Measurements from ENCODE around the gene POPDC2. TPM values are rescaled to one million over a fixed set of nuclear protein-coding genes. Genes with fewer than 3 reads are reported as not detected.

POPDC2 gene
- total RNA-seq, 1 experiment from 2014 or later = 0.48 TPM

GRCh38 chr3:119597548-119598288 lies 62.7 kb downstream of the POPDC2 start, which contains the start of gene PLA1A:
TSS of gene PLA1A (plus strand) at chr3:119597885. CDS start at chr3:119597914, 29 bp downstream.
- POLR2A ChIA-PET = no interaction called here
- TF ChIP-seq FOXP4 (CRISPR knock-in tag; IDR thresholded peaks at IDR 0.05) = no peak
- no peak for TF ChIP-seq ESRRA (CRISPR knock-in tag; IDR thresholded peaks at IDR 0.05; ENCODE audit: borderline replicate concordance)
- TF ChIP-seq SMAD4 (CRISPR knock-in tag; IDR thresholded peaks at IDR 0.05) = no peak
- TF ChIP-seq, protein P1, sequence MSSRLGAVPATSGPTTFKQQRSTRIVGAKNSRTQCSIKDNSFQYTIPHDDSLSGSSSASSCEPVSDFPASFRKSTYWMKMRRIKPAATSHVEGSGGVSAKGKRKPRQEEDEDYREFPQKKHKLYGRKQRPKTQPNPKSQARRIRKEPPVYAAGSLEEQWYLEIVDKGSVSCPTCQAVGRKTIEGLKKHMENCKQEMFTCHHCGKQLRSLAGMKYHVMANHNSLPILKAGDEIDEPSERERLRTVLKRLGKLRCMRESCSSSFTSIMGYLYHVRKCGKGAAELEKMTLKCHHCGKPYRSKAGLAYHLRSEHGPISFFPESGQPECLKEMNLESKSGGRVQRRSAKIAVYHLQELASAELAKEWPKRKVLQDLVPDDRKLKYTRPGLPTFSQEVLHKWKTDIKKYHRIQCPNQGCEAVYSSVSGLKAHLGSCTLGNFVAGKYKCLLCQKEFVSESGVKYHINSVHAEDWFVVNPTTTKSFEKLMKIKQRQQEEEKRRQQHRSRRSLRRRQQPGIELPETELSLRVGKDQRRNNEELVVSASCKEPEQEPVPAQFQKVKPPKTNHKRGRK (CRISPR knock-in tag; IDR thresholded peaks at IDR 0.05; ENCODE audit: borderline replicate concordance) = no peak
- no peak for TF ChIP-seq E2F1 (CRISPR knock-in tag; IDR thresholded peaks at IDR 0.05)
- no peak for TF ChIP-seq E2F4 (CRISPR knock-in tag; IDR thresholded peaks at IDR 0.05; ENCODE audit: borderline replicate concordance, low read depth)
- no peak for TF ChIP-seq ZNF219 (CRISPR knock-in tag; IDR thresholded peaks at IDR 0.05; ENCODE audit: borderline replicate concordance)
- TF ChIP-seq CTCF (IDR thresholded peaks at IDR 0.05) = no peak
- TF ChIP-seq ZNF138 (CRISPR knock-in tag; conservative IDR thresholded peaks at IDR 0.05) = no peak
- TF ChIP-seq, protein P2, sequence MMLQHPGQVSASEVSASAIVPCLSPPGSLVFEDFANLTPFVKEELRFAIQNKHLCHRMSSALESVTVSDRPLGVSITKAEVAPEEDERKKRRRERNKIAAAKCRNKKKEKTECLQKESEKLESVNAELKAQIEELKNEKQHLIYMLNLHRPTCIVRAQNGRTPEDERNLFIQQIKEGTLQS (CRISPR knock-in tag; conservative IDR thresholded peaks at IDR 0.05) = no peak
- TF ChIP-seq CREM (CRISPR knock-in tag; IDR thresholded peaks at IDR 0.05) = no peak
- no peak for TF ChIP-seq RORB (CRISPR knock-in tag; IDR thresholded peaks at IDR 0.05)
- TF ChIP-seq PRDM15 (CRISPR knock-in tag; IDR thresholded peaks at IDR 0.05) = no peak
- no peak for TF ChIP-seq FOXK1 (CRISPR knock-in tag; IDR thresholded peaks at IDR 0.05)
- no peak for TF ChIP-seq GRHL2 (CRISPR knock-in tag; IDR thresholded peaks at IDR 0.05; ENCODE audit: insufficient replicate concordance, severe bottlenecking)
- TF ChIP-seq PRRX2 (CRISPR knock-in tag; IDR thresholded peaks at IDR 0.05) = no peak
- no peak for TF ChIP-seq USF2 (CRISPR knock-in tag; IDR thresholded peaks at IDR 0.05)
- TF ChIP-seq TCF7 (CRISPR knock-in tag; IDR thresholded peaks at IDR 0.05; ENCODE audit: low read depth) = no peak
- no peak for TF ChIP-seq OVOL2 (CRISPR knock-in tag; IDR thresholded peaks at IDR 0.05; ENCODE audit: borderline replicate concordance)
- TF ChIP-seq TP53 (CRISPR knock-in tag; IDR thresholded peaks at IDR 0.05) = no peak
- H3K27me3 Mint-ChIP-seq (ENCODE audit: low read depth) = no peaks in the 10 kb centered on the region; the same call in 1 of the 2 replicates
- H3K36me3 Mint-ChIP-seq = no peaks in the 10 kb centered on the region
- no peak for DNase-seq (ENCODE audit: low spot score)
- H3K4me1 Mint-ChIP-seq = peaks cover 7% of the 10 kb centered on the region
- no peak within 1 kb of the TSS for H3K4me3 Mint-ChIP-seq
- ATAC-seq = no peak
- CTCF ChIA-PET = no interaction called here
- H3K9me3 Mint-ChIP-seq = no peaks in the 10 kb centered on the region
- H3K27ac Mint-ChIP-seq = no peak within 1 kb of the TSS
